ENCODE data around the gene UNC119.

- TF ChIP-seq, protein P1, sequence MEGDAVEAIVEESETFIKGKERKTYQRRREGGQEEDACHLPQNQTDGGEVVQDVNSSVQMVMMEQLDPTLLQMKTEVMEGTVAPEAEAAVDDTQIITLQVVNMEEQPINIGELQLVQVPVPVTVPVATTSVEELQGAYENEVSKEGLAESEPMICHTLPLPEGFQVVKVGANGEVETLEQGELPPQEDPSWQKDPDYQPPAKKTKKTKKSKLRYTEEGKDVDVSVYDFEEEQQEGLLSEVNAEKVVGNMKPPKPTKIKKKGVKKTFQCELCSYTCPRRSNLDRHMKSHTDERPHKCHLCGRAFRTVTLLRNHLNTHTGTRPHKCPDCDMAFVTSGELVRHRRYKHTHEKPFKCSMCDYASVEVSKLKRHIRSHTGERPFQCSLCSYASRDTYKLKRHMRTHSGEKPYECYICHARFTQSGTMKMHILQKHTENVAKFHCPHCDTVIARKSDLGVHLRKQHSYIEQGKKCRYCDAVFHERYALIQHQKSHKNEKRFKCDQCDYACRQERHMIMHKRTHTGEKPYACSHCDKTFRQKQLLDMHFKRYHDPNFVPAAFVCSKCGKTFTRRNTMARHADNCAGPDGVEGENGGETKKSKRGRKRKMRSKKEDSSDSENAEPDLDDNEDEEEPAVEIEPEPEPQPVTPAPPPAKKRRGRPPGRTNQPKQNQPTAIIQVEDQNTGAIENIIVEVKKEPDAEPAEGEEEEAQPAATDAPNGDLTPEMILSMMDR (conservative IDR thresholded peaks at IDR 0.05; ENCODE audit: low read length), result no peak
- TF ChIP-seq EZH2phosphoT487 (IDR thresholded peaks at IDR 0.05; ENCODE audit: borderline replicate concordance, low read depth, low read length), result no peak
Measured at GRCh38 chr17:28540231-28540630, 12.2 kb downstream of the UNC119 start.

Data from OCI-LY7 (cell line).